SIG-M5 (cell line): Measurements from ENCODE around the gene MBD3L1.

Experiments
- DNase-seq: peaks from one replicate; lab custom pipeline; 2025; lab: John Stamatoyannopoulos, UW

Gene MBD3L1

DNA sequence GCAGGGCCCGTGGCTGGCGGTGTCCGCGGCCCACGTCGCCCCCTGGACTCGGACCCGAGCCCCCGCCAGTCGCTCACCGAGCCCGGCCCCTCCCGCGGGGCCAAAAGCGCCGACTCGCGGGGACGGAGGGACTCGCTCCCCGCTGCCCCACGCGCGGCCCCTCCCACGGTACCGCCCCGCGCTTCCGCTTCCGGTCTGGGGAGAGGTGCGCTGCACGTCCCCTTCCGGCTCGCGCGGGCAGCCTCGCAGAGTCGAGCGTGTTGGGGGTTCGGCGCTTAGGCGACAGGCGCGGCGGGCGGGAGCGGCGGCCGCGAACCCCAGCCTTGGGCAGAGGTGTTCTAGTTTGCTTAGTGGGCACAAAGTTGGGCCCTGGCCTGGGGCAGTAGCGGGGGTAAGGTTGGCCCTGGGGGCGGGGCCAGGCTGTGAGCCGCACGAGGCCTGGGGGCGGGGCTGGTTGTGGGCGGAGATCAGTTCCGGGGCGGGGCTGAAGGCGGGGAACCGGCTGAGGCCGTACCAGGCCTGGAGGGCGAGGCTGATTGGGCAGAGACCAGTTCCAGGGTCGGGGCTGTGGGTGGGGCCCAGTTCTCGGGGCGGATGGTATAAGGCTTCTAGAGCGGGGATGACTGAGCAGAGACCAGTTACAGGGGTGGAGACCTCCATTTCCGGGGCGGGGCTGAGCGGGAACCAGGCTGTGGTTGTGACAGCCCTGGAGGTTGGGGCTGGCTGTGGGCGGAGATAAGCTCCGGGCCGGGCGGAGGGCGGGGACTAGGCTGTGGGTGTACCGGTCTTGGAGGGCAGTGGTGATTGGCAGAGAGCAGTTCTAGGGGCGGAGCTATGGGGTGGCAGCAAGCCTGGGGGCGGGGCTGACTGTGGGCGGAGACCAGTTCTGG, at the start of gene MBD3L1, which contains the start of gene ZNF558:
MBD3L1 (plus strand) TSS at position 246 of the 890 bp plus-strand sequence. CDS start 10,302 bp downstream, outside the sequence.
ZNF558 (minus strand) TSS at position 173 of the 890 bp plus-strand sequence. CDS start 9,645 bp downstream, outside the sequence.
- peak; percentile 47 for DNase-seq

DNA sequence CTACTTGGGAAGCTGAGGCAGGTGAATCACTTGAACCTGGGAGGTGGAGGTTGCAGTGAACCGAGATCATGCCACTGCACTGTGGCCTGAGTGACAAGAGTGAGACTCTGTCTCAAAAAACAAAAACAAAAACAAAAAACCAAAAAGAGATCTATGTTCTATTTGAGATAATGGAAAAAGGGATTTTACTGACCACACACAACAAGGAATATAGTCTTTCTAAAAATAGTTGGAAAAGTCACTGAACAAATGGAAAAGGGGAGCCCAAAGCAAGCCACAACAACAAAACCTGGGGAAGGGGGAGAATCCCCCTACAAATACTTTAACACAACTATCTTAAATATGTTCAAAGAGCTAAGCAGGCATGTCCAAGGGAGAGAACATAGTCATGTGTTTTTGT, 37.4 kb upstream of the MBD3L1 start:
- DNase-seq, result no peak

DNA sequence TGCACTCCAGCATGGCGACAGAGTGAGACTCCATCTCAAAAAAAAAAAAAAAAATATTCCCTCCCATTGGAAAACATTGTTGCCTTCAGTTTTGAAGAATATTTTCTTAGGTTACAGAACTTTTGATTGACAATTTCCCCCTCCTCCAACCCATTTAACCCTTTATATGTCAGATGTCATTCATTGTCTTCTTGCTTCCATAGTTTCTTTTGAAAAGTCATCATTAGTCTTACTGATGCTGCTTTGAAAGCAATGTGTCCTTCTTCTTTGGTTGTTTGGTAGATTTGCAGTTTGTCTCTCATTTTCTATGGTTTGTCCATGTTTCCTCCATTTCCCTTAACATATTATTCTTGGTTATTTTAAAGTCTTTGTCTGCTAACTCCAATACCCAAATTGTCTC, 25.5 kb upstream of the MBD3L1 start:
- DNase-seq, result no peak

DNA sequence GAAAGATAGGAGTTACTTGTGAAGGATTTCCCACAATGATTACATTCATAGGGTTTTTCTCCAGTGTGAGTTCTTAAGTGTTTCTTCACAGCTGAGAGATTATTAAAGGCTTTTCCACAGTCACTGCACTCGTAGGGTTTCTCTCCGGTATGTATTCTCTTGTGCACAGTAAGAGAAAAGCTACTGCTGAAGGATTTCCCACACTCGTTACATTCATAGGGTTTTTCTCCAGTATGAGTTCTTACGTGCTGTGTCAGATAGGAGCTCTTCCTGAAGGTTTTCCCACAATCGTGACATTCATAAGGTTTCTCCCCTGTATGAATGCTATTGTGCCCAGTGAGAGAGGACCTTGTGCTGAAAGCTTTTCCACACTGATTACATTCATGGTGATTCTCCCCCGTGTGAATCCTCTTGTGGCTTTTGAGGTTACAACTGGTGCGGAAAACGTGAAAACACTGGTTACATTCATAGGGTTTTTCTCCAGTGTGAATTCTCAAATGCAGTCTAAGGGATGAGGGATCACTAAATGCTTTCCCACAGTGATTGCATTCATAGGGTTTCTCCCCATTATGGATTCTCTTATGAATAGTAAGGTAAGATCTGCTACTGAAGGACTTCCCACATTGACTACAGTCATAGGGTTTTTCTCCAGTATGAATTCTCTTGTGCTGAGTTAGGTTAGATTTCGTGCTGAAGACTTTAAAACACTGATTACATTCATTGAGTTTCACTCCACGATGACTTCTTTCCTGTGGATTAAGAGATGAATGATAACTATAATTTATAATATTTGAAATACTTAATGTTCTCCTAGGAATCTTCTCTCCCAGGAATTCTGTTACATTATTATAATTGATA, 20.6 kb upstream of the MBD3L1 start:
- DNase-seq, result no peak

DNA sequence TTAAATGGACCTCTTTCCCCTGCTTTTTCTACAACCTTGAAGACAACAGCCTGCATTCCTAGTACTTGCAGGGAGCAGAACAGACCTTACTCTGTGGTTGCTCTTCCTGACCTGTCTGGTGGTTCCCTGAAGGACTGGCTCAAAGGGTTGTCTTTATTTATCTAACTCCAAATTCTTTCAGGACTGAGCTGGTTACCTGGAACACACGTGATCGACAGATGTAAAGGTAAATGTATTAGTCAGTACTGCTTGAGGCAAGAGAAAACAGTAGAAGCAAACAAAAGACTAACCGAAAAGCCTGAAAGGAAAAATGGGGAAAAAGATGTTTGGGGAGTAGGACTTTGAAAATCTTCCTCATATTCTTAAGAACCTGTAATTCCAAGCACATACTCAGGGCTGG, 18.0 kb upstream of the MBD3L1 start:
- DNase-seq, result no peak

DNA sequence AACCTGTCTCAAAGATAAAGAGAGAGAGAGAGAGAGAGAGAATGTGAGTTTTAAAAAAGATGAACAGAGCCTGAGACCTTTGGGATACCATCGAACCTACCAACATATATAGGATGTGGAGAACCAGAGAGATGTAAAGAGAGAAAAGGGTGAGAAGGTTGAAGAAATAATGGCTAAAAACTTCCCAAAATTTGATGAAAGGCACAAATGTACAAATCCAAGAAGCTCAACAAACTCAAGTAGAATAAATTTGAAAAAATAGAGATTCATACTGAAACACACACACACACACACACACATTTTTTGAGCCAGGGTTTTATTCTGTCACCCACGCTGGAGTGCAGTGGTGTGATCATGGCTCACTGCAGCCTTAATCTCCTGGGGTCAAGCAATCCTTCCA, 16.4 kb upstream of the MBD3L1 start:
- DNase-seq, result no peak

DNA sequence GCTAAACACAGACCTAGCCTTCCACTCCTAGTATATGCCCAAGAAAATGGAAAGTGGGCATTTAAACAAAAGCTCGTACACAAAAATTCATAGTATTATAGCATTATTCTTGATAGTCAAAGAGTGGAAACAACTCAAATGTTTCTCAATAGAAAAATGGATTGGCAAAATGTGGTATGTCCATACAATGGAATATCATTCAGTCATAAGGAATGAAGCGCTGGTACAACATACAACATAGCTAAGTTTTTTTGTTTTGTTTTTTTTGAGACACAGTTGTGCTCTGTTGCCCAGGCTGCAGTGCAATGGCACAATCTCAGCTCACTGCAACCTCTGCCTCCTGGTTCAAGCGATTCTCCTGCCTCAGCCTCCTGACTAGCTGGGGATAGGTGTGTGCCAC, 11.9 kb upstream of the MBD3L1 start:
- DNase-seq, result no peak

DNA sequence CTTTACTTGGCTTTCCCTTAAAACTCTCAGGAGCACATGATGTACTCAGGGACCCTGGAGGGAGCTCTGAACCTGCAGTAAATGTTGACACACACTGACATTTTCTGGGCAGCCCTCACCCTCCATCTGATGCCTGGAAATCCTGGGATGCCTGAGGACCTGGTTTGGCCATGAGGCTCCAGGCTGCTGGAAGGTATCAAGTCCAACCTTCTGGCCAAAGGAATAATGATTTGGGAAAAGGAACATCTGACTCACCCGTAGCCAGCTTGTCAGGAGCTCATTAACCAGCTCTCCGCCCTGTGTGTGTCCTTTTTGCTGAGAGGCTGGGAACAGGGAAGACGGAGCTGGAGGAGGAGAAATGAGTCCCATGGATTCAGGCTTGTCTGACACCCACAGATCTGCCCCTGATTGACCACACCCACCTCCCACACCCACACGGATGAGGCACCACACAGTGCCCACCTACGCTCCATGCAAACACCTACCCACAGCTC, 10.4 kb upstream of the MBD3L1 start:
- no peak for DNase-seq

DNA sequence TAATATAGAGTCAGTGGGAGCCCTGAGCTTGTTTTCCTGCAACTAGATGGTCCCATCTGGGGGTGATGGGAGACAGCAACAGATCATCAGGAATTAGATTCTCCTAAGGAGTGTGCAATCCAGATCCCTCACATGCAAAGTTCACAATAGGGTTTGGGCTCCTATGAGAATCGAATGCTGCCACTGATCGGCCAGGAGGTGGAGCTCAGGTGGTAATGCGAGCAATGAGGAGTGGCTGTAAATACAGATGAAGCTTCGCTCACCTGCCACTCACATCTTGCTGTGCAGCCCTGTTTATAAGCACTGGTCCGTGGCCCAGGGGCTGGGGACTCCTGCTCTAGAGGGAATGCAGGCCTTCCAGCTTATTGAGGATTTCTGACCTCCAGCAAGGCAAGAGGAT, 5.8 kb upstream of the MBD3L1 start:
- DNase-seq, result no peak

DNA sequence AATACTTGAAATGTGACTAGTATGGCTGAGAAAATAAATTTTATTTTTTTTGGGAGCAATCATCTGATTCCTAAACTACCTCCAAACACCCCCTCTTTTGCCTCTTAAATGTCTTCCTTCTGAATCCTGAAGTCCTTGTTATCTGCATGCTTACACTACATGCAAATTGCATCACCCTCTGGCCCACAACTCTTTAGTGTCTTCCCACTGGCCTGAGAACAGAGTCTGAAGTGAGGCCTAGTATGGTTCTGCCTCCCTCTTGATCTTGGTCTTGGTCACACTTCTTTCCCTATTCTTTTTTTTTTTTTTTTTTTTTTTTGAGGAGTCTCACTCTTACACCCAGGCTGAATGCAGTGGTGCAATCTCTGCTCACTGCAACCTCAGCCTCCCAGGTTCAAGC, 4.9 kb upstream of the MBD3L1 start:
- no peak for DNase-seq

DNA sequence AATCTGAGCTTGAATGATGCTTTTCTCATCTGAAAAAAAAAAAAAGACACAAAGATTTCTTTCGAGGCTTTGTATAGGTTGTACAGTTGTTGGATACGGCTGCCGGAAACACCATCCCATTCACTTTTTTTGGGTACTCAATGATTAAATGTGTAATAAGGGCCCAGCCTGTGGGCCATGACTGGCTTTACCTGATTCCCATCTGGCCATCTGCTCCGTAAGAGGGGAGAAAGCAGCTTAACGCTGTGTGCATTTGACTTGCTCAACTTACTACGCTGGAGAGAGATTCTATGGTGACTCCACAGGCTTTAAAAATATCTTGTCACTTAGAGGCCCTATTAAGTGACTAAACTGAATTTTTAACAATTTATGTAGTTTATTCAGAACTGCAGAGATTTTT, 804 bp upstream of the MBD3L1 start:
- DNase-seq, result no peak

DNA sequence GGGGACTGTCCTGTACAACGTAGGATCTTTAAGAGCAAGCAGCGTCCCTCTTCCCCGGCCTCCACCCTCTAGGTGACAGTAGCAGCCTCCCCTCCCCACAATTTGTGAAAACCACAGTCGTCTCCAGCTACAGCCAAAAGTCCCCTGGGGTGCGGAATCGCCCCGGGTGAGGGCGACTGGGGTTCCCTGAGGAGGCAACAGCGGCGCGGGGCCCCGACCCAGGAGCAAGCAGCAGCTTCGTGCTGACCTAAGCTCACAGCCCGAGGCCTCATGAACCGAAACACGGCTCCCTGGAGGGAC, 395 bp upstream of the MBD3L1 start:
- no peak for DNase-seq

DNA sequence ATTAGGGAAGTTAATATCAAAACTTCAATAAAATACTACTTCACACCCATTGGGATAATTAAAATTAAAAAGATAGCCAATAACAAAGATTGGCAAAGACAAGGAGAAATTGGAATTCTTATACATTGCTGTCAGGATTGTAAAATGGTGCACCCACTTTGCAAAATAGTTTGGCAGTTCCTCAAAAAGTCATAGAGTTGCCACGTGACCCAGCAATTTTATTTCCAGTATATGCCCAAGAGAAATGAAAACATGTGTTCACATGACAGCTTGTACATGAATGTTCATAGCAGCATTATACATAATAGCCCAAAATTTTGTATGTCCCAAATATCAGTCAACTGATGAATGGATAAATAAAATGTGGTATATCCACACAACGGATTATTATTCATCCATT, 3.3 kb downstream of the MBD3L1 start:
- DNase-seq, result no peak

DNA sequence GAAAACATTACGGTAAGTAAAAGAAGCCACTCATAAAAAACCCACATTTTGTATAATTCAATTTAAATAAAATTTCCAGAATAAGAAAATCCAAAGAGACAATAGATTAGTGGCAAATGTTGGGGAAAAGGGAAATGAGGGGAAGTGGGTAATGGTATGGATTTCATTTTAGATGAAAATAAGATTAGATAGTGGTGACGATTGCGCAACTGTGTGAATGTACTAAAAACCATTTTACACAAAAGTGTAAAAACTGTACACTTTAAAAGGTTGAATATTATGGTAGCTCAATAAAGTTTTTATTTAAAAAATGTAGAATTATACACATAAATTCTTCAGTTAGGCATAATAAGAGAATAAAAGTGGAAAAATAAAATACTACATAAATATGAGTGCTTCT, 3.7 kb downstream of the MBD3L1 start:
- no peak for DNase-seq

DNA sequence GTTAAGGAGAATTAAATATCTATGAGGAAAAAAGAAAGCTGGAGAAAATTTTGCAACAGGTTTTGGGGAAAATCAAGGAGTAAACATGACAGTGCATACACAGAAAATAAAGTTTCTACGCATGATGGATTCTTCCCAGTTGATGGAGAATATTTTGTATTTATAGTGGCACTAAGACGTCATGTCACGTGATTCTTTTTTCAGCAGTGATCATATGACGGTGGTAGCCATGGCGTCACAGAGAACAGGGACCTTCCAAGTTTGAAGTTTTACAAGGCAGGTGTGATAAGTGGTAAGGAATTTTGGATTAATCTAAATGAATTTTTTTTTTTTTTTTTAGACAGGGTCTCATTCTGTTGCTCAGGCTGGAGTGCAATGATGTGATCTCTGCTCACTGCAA, 8.5 kb downstream of the MBD3L1 start:
- no peak for DNase-seq

DNA sequence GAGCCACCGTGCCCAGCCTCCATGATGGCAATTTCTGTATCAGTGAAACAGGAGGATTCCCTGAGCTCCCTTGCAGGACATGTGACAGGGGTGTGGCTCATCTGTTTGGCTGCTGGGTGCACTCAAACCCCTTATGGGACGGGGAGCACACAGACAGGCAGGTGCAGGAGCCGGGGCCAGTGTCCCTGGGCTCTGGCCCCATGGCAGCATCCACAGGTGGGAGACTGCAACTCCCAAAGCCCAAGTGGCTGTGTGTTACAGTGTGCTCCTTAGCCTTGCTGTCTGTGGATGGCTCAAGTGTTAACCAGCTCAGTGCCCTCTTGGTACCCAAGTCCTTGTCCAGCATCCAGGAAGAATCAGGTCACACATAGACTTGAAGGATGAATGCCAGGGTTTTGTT, 14.6 kb downstream of the MBD3L1 start:
- no peak for DNase-seq

DNA sequence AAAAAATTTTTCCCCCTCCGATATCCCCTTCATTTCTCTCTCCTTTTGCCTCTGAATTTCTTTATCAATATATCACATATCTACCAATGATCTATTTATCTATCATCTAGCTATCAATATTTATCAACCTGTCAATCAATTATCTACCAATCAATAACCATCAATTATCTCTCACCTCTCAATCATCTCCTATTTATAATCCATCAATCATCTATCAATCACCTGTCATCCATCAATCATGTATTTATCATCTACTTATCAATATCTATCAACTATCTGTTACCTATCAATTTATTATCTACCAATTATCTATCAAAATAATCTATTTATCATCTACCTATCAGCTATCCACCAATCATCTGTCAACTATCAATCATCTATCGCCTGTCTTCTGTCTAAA, 17.1 kb downstream of the MBD3L1 start:
- DNase-seq, result no peak

DNA sequence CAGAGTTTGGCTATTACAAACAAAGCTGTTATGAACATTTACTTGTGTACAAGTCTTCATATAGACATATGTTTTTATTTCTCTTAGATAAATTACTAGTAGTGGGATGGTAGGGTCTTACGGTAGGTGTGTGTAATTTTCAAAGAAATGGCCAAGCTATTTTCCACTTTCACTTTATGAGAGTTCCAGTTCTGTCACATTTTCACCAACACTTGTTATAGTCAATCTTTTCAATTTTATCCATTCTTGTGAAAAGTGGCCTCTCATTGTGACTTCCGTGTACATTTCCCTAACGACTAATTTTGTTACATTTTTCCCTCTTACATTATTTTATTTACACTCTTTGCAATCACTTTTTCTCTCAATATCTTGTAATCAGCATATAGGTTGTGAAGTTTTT, 18.3 kb downstream of the MBD3L1 start:
- DNase-seq, result no peak

DNA sequence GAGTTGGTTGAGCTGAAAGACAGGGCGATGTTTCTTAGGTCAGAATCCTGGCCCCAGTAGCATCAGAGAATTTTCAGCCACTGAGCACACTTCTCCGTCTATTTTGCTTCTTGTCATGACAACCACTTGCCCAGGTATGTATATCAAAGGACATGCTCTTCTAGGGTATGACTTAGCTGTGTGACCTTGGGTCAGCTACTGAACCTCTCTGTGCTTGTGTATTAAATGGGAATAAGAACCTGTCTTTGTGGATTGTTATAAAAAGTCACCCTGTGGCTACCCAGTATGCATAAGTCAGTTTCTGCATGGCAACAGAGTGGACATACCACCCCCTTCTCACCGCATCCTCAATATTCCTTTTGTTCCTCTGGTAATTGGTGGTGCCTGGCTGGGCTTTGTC, 26.1 kb downstream of the MBD3L1 start:
- no peak for DNase-seq

DNA sequence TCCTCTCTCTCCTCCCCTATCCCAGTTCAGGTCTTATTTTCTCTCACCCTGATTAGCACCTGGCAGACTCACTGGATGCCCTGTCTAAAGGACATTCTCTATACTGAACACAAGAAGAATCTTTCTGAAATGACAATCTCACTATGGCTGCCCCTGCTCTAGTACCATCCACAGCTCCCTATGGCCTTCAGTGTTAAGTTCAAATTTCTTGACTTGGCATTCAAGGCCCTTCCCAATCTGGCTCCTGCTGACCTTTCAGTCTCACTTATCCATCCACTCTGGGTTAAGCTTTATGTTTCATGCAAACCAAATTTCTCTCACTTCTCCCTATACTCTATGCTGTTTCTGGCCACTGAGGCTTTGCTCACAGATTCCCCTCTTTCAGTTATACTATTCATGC, 34.2 kb downstream of the MBD3L1 start:
- no peak for DNase-seq

DNA sequence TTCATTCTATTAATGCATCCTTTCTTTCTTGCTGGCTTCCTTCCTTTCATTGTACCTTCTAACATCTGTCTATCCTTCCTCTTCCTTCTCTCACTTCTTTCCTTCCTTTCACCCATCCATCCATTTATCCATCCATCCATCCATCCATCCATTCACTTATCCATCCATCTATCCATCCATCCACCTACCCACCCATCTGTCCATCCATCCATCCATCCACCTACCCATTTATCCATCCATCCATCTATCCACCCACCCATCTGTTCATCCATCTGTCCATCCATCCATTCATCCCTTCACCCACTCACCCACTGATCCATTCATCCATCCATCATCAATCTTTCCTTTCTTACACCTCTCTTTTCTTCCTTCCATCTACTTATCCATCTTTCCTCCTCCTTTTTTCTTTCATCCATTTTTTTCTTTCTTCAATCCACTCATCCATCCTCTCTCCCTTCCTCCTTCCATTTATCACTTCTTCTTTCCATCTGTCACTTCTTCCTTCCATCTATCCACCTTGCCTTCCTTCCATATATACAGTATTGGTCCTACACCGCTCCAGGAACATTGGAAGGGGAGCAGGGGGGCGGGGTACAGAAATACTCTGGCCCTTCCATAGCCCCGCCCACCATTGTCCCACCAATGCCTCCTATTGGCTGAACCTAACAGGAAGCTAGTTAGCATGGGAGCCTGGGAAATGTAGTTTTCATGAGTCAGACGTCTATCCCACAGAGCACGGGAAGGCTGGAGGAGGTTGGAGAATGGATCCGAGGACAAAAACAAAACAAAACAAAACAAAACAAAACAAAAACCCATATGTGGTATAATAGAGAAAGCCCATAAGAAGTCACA, 45.9 kb downstream of the MBD3L1 start:
- DNase-seq, result no peak

DNA sequence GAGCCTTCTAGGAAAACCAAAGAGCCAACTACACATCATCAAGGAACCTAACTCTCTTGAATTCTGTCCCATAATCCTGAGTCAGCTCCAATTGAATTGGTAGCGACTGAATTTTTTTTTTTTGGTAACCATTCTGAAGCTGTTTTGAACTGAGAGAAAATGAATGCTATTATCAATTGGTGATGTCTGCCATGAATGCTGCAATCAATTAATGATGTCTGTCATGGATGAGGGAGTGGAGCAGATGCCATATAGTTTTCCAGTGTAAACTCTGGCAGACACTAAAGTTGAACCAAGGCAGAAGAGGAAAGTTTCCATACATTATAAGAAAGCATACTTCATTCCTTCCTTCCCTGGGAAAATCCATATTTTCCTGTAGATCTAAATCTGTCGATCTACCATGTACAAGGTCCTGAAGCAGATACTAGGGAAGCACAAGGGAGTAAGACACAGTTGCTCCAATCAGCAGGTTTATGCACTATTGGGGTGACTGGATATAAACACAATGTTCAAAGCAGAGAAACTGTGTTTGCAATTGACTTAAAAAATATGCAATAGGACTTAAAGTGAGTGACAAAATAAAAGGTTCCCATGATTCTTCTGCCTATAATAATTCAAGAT, 48.8 kb downstream of the MBD3L1 start:
- no peak for DNase-seq
